ENCODE data around the gene HAGHL. TPM values are rescaled to one million over a fixed set of nuclear protein-coding genes. Genes with fewer than 3 reads are reported as not detected.
A peak's percentile ranks its signal among the peaks of the same experiment; 100 is the strongest.

The HAGHL gene
- total RNA-seq, 2 donors from 2014 or later = 6.4 to 8.1 TPM

GRCh38 chr16:720990-721764 lies 5.7 kb upstream of the HAGHL start, which contains the start of gene ANTKMT:
Gene ANTKMT (plus strand): TSS chr16:721146. CDS start chr16:721275, 129 bp downstream.
- DNase-seq (ENCODE audit: low spot score) = no peak
- peaks cover 13 to 28% of the 10 kb centered on the region in 2 donors for H3K4me1 ChIP-seq (ENCODE audit: control insufficient read depth in 1 of 2, low read depth in 2 of 2)

DNA sequence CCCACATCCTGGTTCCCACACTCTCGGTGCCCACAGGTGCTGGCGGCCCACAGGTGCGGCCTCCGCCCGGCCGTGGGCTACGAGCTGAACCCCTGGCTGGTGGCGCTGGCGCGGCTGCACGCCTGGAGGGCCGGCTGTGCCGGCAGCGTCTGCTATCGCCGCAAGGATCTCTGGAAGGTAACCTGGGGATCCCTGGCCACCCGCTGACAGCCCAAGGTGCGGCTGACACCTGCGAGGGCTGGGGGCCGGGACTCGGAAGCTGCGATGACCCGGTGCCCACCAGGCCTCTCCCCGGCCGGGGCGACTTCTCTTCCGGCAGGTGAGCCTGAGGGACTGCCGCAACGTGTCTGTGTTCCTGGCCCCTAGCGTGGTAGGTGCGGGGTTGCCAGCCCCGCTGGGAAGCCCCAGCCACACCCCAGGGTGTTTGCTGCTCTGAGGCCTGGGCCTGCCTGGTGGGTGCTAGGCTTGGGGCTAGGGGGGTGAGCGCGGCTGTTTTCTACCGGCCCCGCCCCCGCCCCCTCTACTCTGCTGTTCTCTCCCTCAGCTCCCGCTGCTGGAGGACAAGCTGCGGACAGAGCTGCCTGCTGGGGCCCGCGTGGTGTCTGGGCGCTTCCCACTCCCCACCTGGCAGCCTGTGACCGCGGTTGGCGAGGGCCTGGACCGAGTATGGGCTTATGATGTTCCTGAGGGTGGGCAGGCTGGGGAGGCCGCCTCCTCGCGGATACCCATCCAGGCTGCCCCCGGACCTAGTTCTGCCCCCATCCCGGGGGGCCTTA lies 5.0 kb upstream of the HAGHL start:
- peak overlapping the region; percentile 97 for H3K4me3 ChIP-seq
- H3K9me3 ChIP-seq = no peaks in the 10 kb centered on the region
- H3K36me3 ChIP-seq = no peaks in the 10 kb centered on the region
- no peak for ATAC-seq (ENCODE audit: insufficient number of reproducible peaks, low FRiP score, low read depth)
- no peak for TF ChIP-seq CTCF (IDR thresholded peaks at IDR 0.05)
- H3K4me1 ChIP-seq (ENCODE audit: control insufficient read depth in 1 of 2, low read depth in 2 of 2) = peaks cover 13 to 26% of the 10 kb centered on the region in 2 donors
- peak overlapping the region in 1 of 2 donors; percentile 86 for H3K27ac ChIP-seq
- DNase-seq (ENCODE audit: low spot score) = no peak
- H3K27me3 ChIP-seq (replicated peaks; ENCODE audit: insufficient read depth) = no peaks in the 10 kb centered on the region

More at GRCh38 chr16:720990-721764, 5.7 kb upstream of the HAGHL start, which contains the start of gene ANTKMT:
- no peaks in the 10 kb centered on the region for H3K9me3 ChIP-seq
- peak; percentile 60 for ATAC-seq (ENCODE audit: insufficient number of reproducible peaks, low FRiP score, low read depth)
- peak within 1 kb of the TSS; percentile 97 for H3K4me3 ChIP-seq
- no peaks in the 10 kb centered on the region for H3K27me3 ChIP-seq (replicated peaks; ENCODE audit: insufficient read depth)
- H3K36me3 ChIP-seq = no peaks in the 10 kb centered on the region
- H3K27ac ChIP-seq = peak within 1 kb of the TSS; percentile 12 to 86
- no peak for TF ChIP-seq CTCF (IDR thresholded peaks at IDR 0.05)

DNA sequence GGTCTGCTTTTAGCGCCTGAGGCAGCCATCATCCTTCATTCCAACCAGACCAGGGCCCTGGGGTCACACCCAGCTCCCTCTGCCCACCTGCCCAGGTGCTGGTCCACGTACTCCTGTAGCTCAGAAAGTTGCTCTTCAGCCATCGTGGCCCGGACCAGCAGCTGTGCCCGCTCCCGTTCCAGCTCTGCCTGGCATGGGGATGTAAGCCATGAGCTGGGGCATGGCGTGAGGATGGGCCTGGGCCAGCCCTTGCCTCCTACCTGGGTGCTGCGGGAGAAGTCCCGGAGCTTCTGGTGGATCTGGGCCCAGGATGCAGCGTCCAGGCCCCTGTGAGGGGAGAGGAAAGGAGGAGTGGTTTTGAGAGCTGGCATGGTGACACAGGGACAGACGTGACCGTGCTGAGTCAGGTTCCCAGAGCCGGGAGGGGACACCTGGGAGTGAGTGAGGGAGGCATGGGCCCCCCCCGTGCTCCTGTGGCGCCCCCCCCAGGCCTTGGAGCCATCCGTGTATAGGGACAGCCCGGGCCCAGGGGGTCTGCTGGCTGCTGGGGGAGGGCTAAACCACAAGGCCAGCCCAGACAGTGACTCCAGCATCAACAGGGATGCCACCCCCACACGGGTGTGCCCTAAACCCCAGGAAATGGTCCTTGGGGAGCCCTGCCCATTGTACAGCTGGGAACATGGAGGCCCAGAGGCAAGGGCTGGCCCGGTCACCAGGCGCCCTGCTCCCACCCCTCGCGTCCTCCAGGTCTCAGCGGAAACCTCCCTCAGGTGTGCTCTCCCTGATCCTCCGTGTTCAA lies 3.9 kb upstream of the HAGHL start:
- no peak overlapping the region for H3K27ac ChIP-seq
- no peaks in the 10 kb centered on the region for H3K27me3 ChIP-seq (replicated peaks; ENCODE audit: insufficient read depth)
- no peak for ATAC-seq (ENCODE audit: insufficient number of reproducible peaks, low FRiP score, low read depth)
- no peak for DNase-seq (ENCODE audit: low spot score)
- no peaks in the 10 kb centered on the region for H3K9me3 ChIP-seq
- no peaks in the 10 kb centered on the region for H3K36me3 ChIP-seq
- no peak for TF ChIP-seq CTCF (IDR thresholded peaks at IDR 0.05)
- H3K4me3 ChIP-seq = no peak overlapping the region
- H3K4me1 ChIP-seq (ENCODE audit: control insufficient read depth in 1 of 2, low read depth in 2 of 2) = peaks cover 21 to 35% of the 10 kb centered on the region in 2 donors

- TF ChIP-seq CTCF (IDR thresholded peaks at IDR 0.05) = no peak
Measured at GRCh38 chr16:723695-724094, 3.2 kb upstream of the HAGHL start.

More at GRCh38 chr16:723695-724094, 3.2 kb upstream of the HAGHL start:
- Histone ChIP-seq H3K4me3 (no peak overlapping the region), H3K4me1 (ENCODE audit: control insufficient read depth in 1 of 2, low read depth in 2 of 2) (peaks cover 25 to 39% of the 10 kb centered on the region in 2 donors), H3K27ac (no peak overlapping the region), H3K9me3 (no peaks in the 10 kb centered on the region), H3K27me3 (replicated peaks; ENCODE audit: insufficient read depth) (no peaks in the 10 kb centered on the region), H3K36me3 (no peaks in the 10 kb centered on the region)
- DNase-seq (ENCODE audit: low spot score) = no peak
- ATAC-seq (ENCODE audit: insufficient number of reproducible peaks, low FRiP score, low read depth) = no peak

Data from thoracic aorta (tissue), 2 donors.